Hematopoietic multipotent progenitor cell treated with erythropoietin and hydrocortisone succinate and interleukin-3 and kit ligand, for 15 days (in vitro differentiated cells): ENCODE measurements around the gene TSGA10.
"Not testable (repeated sequence)": the region's sequence is repeated elsewhere in the genome, so short reads cannot be mapped to it uniquely, and the experiment has no call there.

Experiments
- DNase-seq: peaks from one replicate; pipeline ENCODE4 v3.0.0-alpha.2; 2015; ENCODE audit warnings: low spot score

Gene TSGA10

GRCh38 chr2:99152199-99152895 is 2.4 kb downstream of the TSGA10 start:
- DNase-seq: no peak

GRCh38 chr2:99150706-99151105 is 4.0 kb downstream of the TSGA10 start:
- no peak for DNase-seq

GRCh38 chr2:99141110-99142108 is 13.3 kb downstream of the TSGA10 start, which contains the start of gene C2orf15:
TSS of gene C2orf15 (plus strand) at chr2:99141707. CDS start at chr2:99150559, 8,852 bp downstream.
- peak; percentile 83 for DNase-seq

- DNase-seq: no peak
Observed at GRCh38 chr2:99140860-99141109, 14.0 kb downstream of the TSGA10 start.

- DNase-seq: no peak
Observed at GRCh38 chr2:99140056-99140859, 14.5 kb downstream of the TSGA10 start.

- DNase-seq: no peak
Observed at GRCh38 chr2:99139003-99139402, 15.7 kb downstream of the TSGA10 start.

- DNase-seq: not testable (repeated sequence)
Observed at GRCh38 chr2:99135044-99135556, 19.6 kb downstream of the TSGA10 start.

- DNase-seq: no peak
Observed at GRCh38 chr2:99127981-99128380, 26.8 kb downstream of the TSGA10 start.

GRCh38 chr2:99112617-99113016 is 42.1 kb downstream of the TSGA10 start:
- DNase-seq: no peak

GRCh38 chr2:99111945-99112344 is 42.8 kb downstream of the TSGA10 start:
- no peak for DNase-seq

GRCh38 chr2:99111236-99111635 is 43.5 kb downstream of the TSGA10 start:
- no peak for DNase-seq

GRCh38 chr2:99106913-99107312 is 47.8 kb downstream of the TSGA10 start:
- DNase-seq: peak; percentile 25

GRCh38 chr2:99104006-99104405 is 50.7 kb downstream of the TSGA10 start:
- no peak for DNase-seq

- DNase-seq: no peak
Observed at GRCh38 chr2:99101697-99102096, 53.0 kb downstream of the TSGA10 start.

GRCh38 chr2:99096728-99097127 is 58.0 kb downstream of the TSGA10 start:
- DNase-seq: no peak

GRCh38 chr2:99088017-99088416 is 66.7 kb downstream of the TSGA10 start:
- no peak for DNase-seq

GRCh38 chr2:99086385-99086784 is 68.4 kb downstream of the TSGA10 start:
- no peak for DNase-seq

GRCh38 chr2:99085421-99085820 is 69.3 kb downstream of the TSGA10 start:
- peak; percentile 46 for DNase-seq

GRCh38 chr2:99084256-99084655 is 70.5 kb downstream of the TSGA10 start:
- DNase-seq: no peak

- DNase-seq: no peak
Observed at GRCh38 chr2:99081891-99082290, 72.9 kb downstream of the TSGA10 start.

- DNase-seq: no peak
Observed at GRCh38 chr2:99079226-99079625, 75.5 kb downstream of the TSGA10 start.

- no peak for DNase-seq
Observed at GRCh38 chr2:99072551-99072950, 82.2 kb downstream of the TSGA10 start.
